ENCODE measurements around the gene KRTAP5-1. TPM values are rescaled to one million over a fixed set of nuclear protein-coding genes. Genes with fewer than 3 reads are reported as not detected.

KRTAP5-1 gene
- total RNA-seq, 2 donors from 2014 or later = not detected

DNA sequence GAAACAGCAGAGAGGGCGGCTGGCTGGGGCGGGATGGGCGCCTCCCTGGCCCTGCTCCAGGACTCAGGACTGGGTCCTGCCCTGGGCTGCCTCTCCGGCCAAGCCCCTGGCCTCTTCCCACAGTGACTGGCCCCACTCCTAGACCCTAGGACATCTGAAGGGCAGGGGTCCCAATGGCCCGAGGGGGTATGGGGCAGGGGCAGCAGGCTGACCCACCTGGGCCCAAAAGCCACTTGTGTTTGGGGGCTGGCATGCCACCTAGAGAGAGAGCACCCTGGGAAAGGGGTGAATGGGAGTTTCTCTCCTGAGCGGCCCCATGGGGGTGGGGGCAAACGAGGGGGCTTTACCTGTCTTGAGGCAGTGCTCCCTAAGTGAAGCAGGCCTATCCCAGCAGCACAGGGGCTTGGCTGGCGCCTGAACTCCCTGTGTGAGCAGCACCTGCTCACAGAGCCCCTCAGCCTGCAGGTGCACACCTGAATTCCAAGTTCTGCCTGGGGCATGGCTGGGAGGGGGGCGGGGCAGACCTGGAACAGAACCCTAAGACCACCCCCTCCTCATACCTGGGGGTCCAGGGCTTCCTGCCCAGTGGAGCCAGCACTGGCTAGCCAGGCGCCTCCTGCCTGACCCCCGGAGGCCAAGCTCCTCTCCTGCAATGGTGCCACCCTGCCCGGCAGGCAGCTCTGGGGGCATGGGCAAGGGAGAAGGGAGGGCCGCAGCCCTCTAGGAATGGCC, 29.9 kb downstream of the KRTAP5-1 start:
- no peak overlapping the region for H3K9ac ChIP-seq (ENCODE audit: low read depth in 2 of 2, low read length in 2 of 2)

DNA sequence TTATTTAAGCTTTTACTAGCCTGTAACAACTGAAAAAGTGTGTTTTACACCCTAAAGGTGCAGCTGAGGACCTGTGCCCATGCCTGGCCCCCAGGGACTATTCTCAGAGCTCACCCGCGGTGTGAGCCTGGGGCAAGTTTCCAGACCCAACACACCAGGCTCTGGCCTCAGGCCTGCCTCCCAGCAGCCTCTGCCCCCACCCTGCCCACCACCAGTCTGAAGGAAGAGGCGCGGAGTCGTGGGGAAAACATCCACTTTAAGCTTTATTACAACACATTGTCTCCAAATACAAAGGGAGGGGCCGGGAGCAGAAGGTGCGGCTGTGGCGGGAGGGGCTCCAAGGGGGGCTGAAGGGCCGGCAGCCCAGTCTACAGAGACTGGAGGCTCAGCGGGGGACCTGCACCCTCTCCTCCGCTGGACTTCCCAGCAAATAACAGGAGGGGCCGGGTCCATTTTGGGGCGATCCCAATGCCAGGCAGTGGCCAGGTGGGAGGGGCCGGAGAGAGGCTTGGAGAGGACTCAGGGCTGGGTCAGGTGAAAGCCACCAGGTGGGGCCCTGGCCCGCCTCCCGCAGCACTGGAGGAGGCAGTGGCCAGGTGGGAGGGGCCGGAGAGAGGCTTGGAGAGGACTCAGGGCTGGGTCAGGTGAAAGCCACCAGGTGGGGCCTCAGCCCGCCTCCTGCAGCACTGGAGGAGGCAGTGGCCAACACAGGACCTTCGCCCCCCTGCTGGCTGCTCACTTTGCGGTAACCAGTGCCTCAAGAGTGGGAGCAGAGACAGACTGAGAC, 31.1 kb downstream of the KRTAP5-1 start:
- no peaks in the 10 kb centered on the region for H3K9me3 ChIP-seq
- intact Hi-C loops (cut with DNase I) = no loop called here
- TF ChIP-seq, protein P1, sequence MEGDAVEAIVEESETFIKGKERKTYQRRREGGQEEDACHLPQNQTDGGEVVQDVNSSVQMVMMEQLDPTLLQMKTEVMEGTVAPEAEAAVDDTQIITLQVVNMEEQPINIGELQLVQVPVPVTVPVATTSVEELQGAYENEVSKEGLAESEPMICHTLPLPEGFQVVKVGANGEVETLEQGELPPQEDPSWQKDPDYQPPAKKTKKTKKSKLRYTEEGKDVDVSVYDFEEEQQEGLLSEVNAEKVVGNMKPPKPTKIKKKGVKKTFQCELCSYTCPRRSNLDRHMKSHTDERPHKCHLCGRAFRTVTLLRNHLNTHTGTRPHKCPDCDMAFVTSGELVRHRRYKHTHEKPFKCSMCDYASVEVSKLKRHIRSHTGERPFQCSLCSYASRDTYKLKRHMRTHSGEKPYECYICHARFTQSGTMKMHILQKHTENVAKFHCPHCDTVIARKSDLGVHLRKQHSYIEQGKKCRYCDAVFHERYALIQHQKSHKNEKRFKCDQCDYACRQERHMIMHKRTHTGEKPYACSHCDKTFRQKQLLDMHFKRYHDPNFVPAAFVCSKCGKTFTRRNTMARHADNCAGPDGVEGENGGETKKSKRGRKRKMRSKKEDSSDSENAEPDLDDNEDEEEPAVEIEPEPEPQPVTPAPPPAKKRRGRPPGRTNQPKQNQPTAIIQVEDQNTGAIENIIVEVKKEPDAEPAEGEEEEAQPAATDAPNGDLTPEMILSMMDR (IDR thresholded peaks at IDR 0.05) = peak; percentile 36
- no peaks in the 10 kb centered on the region for H3K27me3 ChIP-seq
- no peak overlapping the region for H3K4me3 ChIP-seq
- peak; percentile 88 for DNase-seq
- peaks cover 8% of the 10 kb centered on the region for H3K4me1 ChIP-seq
- H3K27ac ChIP-seq = no peak overlapping the region
- H3K9ac ChIP-seq (ENCODE audit: low read depth in 2 of 2, low read length in 2 of 2) = peak overlapping the region in 1 of 2 donors; percentile 51
- no peaks in the 10 kb centered on the region for H3K36me3 ChIP-seq

More for the DNA sequence above, 29.9 kb downstream of the KRTAP5-1 start:
- Histone ChIP-seq H3K4me1 (peaks cover 17% of the 10 kb centered on the region), H3K27ac (no peak overlapping the region), H3K36me3 (no peaks in the 10 kb centered on the region), H3K4me3 (no peak overlapping the region), H3K27me3 (no peaks in the 10 kb centered on the region), H3K9me3 (no peaks in the 10 kb centered on the region)
- intact Hi-C loops (cut with DNase I) = no loop called here
- peak; percentile 27 for DNase-seq
- TF ChIP-seq, protein P1 (IDR thresholded peaks at IDR 0.05) = no peak

DNA sequence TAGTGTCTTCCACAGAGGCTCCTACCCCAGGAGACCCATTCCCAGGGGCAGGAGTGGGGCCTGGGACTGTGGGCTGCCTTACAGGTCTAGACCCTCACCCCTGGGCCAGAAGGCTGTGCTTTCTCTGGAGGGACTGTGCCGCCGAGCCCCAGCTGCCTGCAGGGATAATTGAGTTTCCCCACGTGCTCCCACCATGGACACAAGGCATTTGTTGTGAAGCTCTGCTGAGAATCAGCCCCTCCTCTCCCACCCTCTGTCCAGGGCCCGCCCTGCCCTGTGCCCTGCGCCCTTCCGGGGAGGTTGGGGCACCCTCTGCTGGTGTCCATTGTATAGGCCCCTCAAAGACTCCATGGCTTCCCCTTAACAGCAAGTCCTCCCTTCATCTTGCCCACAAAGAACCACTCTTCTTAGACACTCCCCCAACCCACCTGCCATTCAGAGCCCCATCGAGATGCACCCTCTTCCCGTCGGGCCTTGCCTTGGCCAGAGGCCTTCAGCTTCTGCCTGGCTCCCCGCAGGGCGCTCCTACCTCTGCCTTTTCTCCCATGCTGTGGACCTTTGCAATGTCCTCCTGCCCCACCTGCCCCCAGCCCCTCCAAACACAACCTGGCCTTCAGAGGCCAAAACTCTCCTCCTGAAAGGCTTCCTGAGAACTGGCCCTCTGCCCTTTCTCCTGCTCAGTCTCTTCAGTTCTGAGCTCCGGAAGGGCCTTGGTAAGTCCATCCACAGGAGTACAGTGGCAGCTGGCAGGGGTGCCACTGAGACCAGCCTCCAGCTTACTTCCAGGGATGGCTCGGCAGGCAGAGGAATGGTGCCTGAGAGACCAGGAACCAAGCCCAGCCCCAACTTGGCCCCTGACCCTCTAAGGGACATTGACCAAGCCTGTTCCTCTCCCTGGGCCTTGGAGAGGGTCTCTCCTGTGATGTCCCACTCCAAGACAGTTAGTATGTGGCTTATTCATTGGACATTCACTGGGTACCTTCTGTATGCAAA, 35.4 kb downstream of the KRTAP5-1 start:
- H3K4me3 ChIP-seq = no peak overlapping the region
- DNase-seq = no peak
- no peaks in the 10 kb centered on the region for H3K36me3 ChIP-seq
- H3K9ac ChIP-seq (ENCODE audit: low read depth in 2 of 2, low read length in 2 of 2) = no peak overlapping the region
- H3K4me1 ChIP-seq = peaks cover 3% of the 10 kb centered on the region
- no peaks in the 10 kb centered on the region for H3K9me3 ChIP-seq
- intact Hi-C loops (cut with DNase I) = loop anchor here (5.0 kb wide), 1 partner anchor 83 kb away; no protein-coding TSS in a partner anchor
- H3K27me3 ChIP-seq = peaks cover 10% of the 10 kb centered on the region
- TF ChIP-seq, protein P1 (IDR thresholded peaks at IDR 0.05) = no peak
- H3K27ac ChIP-seq = no peak overlapping the region

- peak overlapping the region; percentile 85 for H3K27ac ChIP-seq
- peaks cover 3% of the 10 kb centered on the region for H3K4me1 ChIP-seq
- DNase-seq = peak; percentile 88
- H3K27me3 ChIP-seq = peaks cover 10% of the 10 kb centered on the region
- no peaks in the 10 kb centered on the region for H3K36me3 ChIP-seq
- no peaks in the 10 kb centered on the region for H3K9me3 ChIP-seq
- peak overlapping the region; percentile 51 to 60 for H3K9ac ChIP-seq (ENCODE audit: low read depth in 2 of 2, low read length in 2 of 2)
- peak overlapping the region; percentile 47 for H3K4me3 ChIP-seq
- intact Hi-C loops (cut with DNase I) = loop anchor here (5.0 kb wide), 1 partner anchor 84 kb away; no protein-coding TSS in a partner anchor
- TF ChIP-seq, protein P1 (IDR thresholded peaks at IDR 0.05) = no peak
Observed at GRCh38 chr11:1548221-1549070, 36.6 kb downstream of the KRTAP5-1 start.

Data from colonic mucosa (tissue), 4 donors.